Panc1 (cell line): Measurements from ENCODE around the gene STX1A. TPM values are rescaled to one million over a fixed set of nuclear protein-coding genes. Genes with fewer than 3 reads are reported as not detected.

Experiments used
- ATAC-seq: fragments of 200-7000 bp; cut with Tn5 transposase; 2 replicates; pipeline ENCODE4 v1.9.1; 2020; ENCODE audit warnings: mild to moderate bottlenecking, moderate library complexity
- BruUV-seq: library from RNA; stranded (reverse); fragments of 400-500 nt; replicated peaks from 2 replicates; lab custom pipeline; 2021; lab: Mats Ljungman, UMichigan
- CTCF ChIA-PET: fragments of 300-600 bp; sonication (Branson Sonifier 250); formaldehyde crosslinking; loops from one replicate; lab custom pipeline; 2022; ENCODE audit warnings: antibody characterized with exemption; lab: Charles Lee
- POLR2A ChIA-PET: fragments of 300-600 bp; sonication (Branson Sonifier 250); formaldehyde crosslinking; loops from one replicate; lab custom pipeline; 2022; ENCODE audit warnings: antibody characterized with exemption; lab: Charles Lee
- DNase-seq: peaks from one replicate; pipeline ENCODE4 v3.0.0-alpha.2; 2010; ENCODE audit warnings: low read depth, low spot score
- H3K27ac ChIP-seq: 2 replicates; pipeline ENCODE4 v1.5.1; 2011; ENCODE audit warnings: mild to moderate bottlenecking, low read length, inconsistent platforms
- H3K27me3 ChIP-seq: fragments of 200-500 bp; sonication (Bioruptor generic); 2 replicates; pipeline ENCODE4 v1.6.0; 2014; ENCODE audit warnings: low read length, inconsistent platforms; ENCODE audit not compliant: control insufficient read depth, insufficient read depth
- H3K36me3 ChIP-seq: fragments of 200-500 bp; sonication (Bioruptor generic); 2 replicates; pipeline ENCODE4 v1.5.1; 2014; ENCODE audit warnings: inconsistent platforms, mild to moderate bottlenecking, low read length, moderate library complexity; ENCODE audit not compliant: control insufficient read depth, insufficient read depth
- H3K4me1 ChIP-seq: 2 replicates; pipeline ENCODE4 v1.5.1; 2011; ENCODE audit warnings: inconsistent platforms, mild to moderate bottlenecking, low read length, moderate library complexity; ENCODE audit not compliant: control insufficient read depth, insufficient read depth
- H3K4me3 ChIP-seq, 2 experiments: 2 replicates each; pipeline ENCODE4 v1.5.1; 2011 to 2012; ENCODE audit warnings: low read depth in 2 of 2, low read length in 2 of 2, mild to moderate bottlenecking in 2 of 2, inconsistent platforms in 1 of 2, moderate library complexity in 1 of 2
- H3K9me3 ChIP-seq: fragments of 200-500 bp; sonication (Bioruptor generic); 2 replicates; pipeline ENCODE4 v1.5.1; 2014; ENCODE audit warnings: low read depth, mild to moderate bottlenecking, inconsistent platforms, low read length, moderate library complexity; ENCODE audit not compliant: control insufficient read depth, insufficient read depth
- POLR2AphosphoS5 ChIP-seq: IDR thresholded peaks from 2 replicates; pipeline ENCODE4 v1.6.1; 2012; ENCODE audit warnings: mild to moderate bottlenecking, low read depth, low read length, moderate library complexity
- SIN3A ChIP-seq: IDR thresholded peaks from 2 replicates; pipeline ENCODE4 v1.6.1; 2012; ENCODE audit warnings: low read depth, mild to moderate bottlenecking, low read length, moderate library complexity, borderline replicate concordance; ENCODE audit not compliant: insufficient read depth
- TCF7L2 ChIP-seq: IDR thresholded peaks from 2 replicates; pipeline ENCODE4 v1.6.1; 2011; ENCODE audit warnings: mild to moderate bottlenecking, low read depth, low read length, inconsistent platforms
- in situ Hi-C: cut with HindIII; loops from 2 replicates; pipeline ENCODE4 v1.10.0; 2016; ENCODE audit warnings: low sequenced_read_pairs, low pct_unique_long_range_greater_than_20kb
- intact Hi-C: fragments of 100-400 bp; cut with micrococcal nuclease; formaldehyde crosslinking; loops from one replicate; pipeline ENCODE4 v1.10.0; 2022; ENCODE audit not compliant: unreplicated experiment
- total RNA-seq: library from RNA; stranded (reverse); gene quantifications from one replicate; pipeline ENCODE4 v1.2.1, GENCODE V29; 2021; ENCODE audit not compliant: unreplicated experiment
- TF ChIP-seq, protein P1 (sequence below): fragments of 450-650 bp; IDR thresholded peaks from 2 replicates; pipeline ENCODE4 v1.5.1; 2017; ENCODE audit warnings: mild to moderate bottlenecking
- TF ChIP-seq, protein P2 (sequence below), 2 experiments: IDR thresholded peaks; 2 replicates each; pipeline ENCODE4 v1.6.1; 2011 to 2012; ENCODE audit warnings: low read depth in 2 of 2, control low read depth in 1 of 2, low read length in 1 of 2, mild to moderate bottlenecking in 1 of 2, moderate library complexity in 1 of 2; ENCODE audit not compliant: insufficient read depth in 1 of 2

The STX1A gene
- total RNA-seq, 1 experiment from 2014 or later = 80.9 TPM

DNA sequence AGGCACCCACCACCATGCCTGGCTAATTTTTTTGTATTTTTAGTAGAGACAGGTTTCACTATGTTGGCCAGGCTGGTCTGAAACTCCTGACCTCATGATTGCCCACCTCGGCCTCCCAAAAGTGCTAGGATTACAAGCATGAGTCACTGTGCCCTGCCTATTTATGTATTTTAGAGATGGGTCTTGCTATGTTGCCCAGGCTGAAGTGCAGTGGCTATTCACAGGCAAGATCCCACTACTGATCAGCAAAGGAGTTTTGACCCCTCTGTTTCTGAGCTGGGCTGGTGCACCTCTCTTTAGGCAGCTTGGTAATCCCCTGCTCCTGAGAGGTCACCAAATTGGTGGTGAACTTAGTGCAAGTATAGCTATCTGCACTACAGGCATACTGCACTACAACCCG lies 12.9 kb upstream of the STX1A start:
- H3K27ac ChIP-seq = no peak overlapping the region
- POLR2A ChIA-PET = interaction anchor here (0.5 kb wide), 1 partner anchor 98 kb away, joined by 3 read pairs; no protein-coding TSS in a partner anchor
- H3K4me3 ChIP-seq = no peak overlapping the region
- in situ Hi-C loops = no loop called here
- H3K36me3 ChIP-seq = peaks cover 5% of the 10 kb centered on the region; the same call in 1 of the 2 replicates
- no peak for DNase-seq
- H3K9me3 ChIP-seq = no peaks in the 10 kb centered on the region
- H3K4me1 ChIP-seq = peaks cover 20% of the 10 kb centered on the region
- TF ChIP-seq, protein P1, sequence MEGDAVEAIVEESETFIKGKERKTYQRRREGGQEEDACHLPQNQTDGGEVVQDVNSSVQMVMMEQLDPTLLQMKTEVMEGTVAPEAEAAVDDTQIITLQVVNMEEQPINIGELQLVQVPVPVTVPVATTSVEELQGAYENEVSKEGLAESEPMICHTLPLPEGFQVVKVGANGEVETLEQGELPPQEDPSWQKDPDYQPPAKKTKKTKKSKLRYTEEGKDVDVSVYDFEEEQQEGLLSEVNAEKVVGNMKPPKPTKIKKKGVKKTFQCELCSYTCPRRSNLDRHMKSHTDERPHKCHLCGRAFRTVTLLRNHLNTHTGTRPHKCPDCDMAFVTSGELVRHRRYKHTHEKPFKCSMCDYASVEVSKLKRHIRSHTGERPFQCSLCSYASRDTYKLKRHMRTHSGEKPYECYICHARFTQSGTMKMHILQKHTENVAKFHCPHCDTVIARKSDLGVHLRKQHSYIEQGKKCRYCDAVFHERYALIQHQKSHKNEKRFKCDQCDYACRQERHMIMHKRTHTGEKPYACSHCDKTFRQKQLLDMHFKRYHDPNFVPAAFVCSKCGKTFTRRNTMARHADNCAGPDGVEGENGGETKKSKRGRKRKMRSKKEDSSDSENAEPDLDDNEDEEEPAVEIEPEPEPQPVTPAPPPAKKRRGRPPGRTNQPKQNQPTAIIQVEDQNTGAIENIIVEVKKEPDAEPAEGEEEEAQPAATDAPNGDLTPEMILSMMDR = no peak
- TF ChIP-seq POLR2AphosphoS5 (no peak), SIN3A (no peak), TCF7L2 (no peak)
- TF ChIP-seq, protein P2, sequence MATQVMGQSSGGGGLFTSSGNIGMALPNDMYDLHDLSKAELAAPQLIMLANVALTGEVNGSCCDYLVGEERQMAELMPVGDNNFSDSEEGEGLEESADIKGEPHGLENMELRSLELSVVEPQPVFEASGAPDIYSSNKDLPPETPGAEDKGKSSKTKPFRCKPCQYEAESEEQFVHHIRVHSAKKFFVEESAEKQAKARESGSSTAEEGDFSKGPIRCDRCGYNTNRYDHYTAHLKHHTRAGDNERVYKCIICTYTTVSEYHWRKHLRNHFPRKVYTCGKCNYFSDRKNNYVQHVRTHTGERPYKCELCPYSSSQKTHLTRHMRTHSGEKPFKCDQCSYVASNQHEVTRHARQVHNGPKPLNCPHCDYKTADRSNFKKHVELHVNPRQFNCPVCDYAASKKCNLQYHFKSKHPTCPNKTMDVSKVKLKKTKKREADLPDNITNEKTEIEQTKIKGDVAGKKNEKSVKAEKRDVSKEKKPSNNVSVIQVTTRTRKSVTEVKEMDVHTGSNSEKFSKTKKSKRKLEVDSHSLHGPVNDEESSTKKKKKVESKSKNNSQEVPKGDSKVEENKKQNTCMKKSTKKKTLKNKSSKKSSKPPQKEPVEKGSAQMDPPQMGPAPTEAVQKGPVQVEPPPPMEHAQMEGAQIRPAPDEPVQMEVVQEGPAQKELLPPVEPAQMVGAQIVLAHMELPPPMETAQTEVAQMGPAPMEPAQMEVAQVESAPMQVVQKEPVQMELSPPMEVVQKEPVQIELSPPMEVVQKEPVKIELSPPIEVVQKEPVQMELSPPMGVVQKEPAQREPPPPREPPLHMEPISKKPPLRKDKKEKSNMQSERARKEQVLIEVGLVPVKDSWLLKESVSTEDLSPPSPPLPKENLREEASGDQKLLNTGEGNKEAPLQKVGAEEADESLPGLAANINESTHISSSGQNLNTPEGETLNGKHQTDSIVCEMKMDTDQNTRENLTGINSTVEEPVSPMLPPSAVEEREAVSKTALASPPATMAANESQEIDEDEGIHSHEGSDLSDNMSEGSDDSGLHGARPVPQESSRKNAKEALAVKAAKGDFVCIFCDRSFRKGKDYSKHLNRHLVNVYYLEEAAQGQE (IDR thresholded peaks at IDR 0.05; ENCODE audit: insufficient read depth in 1 of 2, low read depth in 2 of 2, low read length in 1 of 2) = no peak
- BruUV-seq = no TSS peak
- intact Hi-C loops = no loop called here
- CTCF ChIA-PET = interaction anchor here (0.5 to 0.7 kb wide), 2 partner anchors 16 to 116 kb away, joined by 3 read pairs; no protein-coding TSS in a partner anchor
- no peaks in the 10 kb centered on the region for H3K27me3 ChIP-seq
- no peak for ATAC-seq

DNA sequence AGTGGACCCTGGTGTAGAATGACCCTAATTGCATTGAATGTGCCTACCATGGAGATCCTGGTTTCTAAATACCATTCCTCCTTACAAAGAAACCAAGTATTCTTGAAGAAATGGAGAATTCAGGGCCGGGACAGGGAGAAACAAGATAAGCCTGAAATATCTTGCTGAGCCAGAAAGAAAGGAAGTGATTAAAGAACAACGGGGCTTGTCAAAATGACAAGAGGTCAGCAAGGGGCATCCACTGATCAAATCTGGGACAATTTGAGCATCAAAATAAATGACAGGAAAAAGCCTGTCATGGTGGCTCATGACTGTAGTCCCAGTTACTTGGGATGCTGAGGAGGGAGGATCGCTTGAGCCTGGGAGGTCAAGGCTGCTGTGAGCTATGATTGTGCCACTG lies 11.0 kb upstream of the STX1A start:
- no peak for ATAC-seq

More for the DNA sequence above, 11.0 kb upstream of the STX1A start:
- BruUV-seq = no TSS peak
- no peak overlapping the region for H3K27ac ChIP-seq
- in situ Hi-C loops (no loop called here), intact Hi-C loops (no loop called here)
- ChIA-PET POLR2A (interaction anchor here (0.6 kb wide), 1 partner anchor 55 kb away, joined by 3 read pairs; no protein-coding TSS in a partner anchor), CTCF (interaction anchor here (0.6 kb wide), 1 partner anchor 321 kb away, joined by 5 read pairs; no protein-coding TSS in a partner anchor)
- no peak overlapping the region for H3K4me3 ChIP-seq
- no peak for TF ChIP-seq POLR2AphosphoS5
- TF ChIP-seq, protein P1 = no peak
- no peak for TF ChIP-seq TCF7L2
- DNase-seq = no peak
- no peaks in the 10 kb centered on the region for H3K36me3 ChIP-seq
- peaks cover 8% of the 10 kb centered on the region for H3K4me1 ChIP-seq
- no peaks in the 10 kb centered on the region for H3K9me3 ChIP-seq
- no peaks in the 10 kb centered on the region for H3K27me3 ChIP-seq
